ENCODE measurements around the gene WWOX. TPM values are rescaled to one million over a fixed set of nuclear protein-coding genes. Genes with fewer than 3 reads are reported as not detected.

WWOX gene
- total and polyA plus RNA-seq, 2 of the 8 experiments (the other 6 are each of a cell fraction or from before 2014, with no cell fraction given) = 5.4 to 16.7 TPM

- Histone ChIP-seq H3K23me2 (ENCODE audit: low read depth, low read length) (no peaks in the 10 kb centered on the region), H3K9me3 (ENCODE audit: insufficient read depth in 2 of 2, low read depth in 1 of 2, low read length in 1 of 2) (no peaks in the 10 kb centered on the region), H3K4me3 (ENCODE audit: extremely low read depth in 1 of 4, insufficient read depth in 2 of 4, low read depth in 3 of 4, low read length in 4 of 4) (no peak overlapping the region), H3K18ac (ENCODE audit: extremely low read depth, low read length) (no peak overlapping the region), H2BK120ac (replicated peaks; ENCODE audit: low read depth, low read length) (no peak overlapping the region), H4K91ac (replicated peaks; ENCODE audit: insufficient read length, low read length) (no peak overlapping the region), H3K23ac (ENCODE audit: insufficient read length) (no peak overlapping the region), H3K4ac (replicated peaks; ENCODE audit: insufficient read length, low read depth, low read length) (no peak overlapping the region), H3K4me1 (replicated peaks in 1 of 4; ENCODE audit: control insufficient read depth in 3 of 4, insufficient read depth in 4 of 4, low read length in 3 of 4) (peaks cover 0 to 3% (median 0%) of the 10 kb centered on the region in 4 experiments; a peak in 1 of 7 replicates), H3K27ac (ENCODE audit: low read depth, low read length) (no peak overlapping the region), H3K9ac (replicated peaks in 1 of 4; ENCODE audit: extremely low read depth in 1 of 4, low read depth in 3 of 4, low read length in 3 of 4) (no peak overlapping the region), H2AK5ac (ENCODE audit: low read depth, low read length) (no peak overlapping the region), H3K56ac (replicated peaks; ENCODE audit: insufficient read length, low read depth, low read length) (no peak overlapping the region), H4K5ac (ENCODE audit: insufficient read length, low read depth, low read length) (no peak overlapping the region), H2BK5ac (ENCODE audit: low read depth, low read length) (no peak overlapping the region), H3K27me3 (replicated peaks in 1 of 4; ENCODE audit: control insufficient read depth in 3 of 4, extremely low read depth in 1 of 4, insufficient read depth in 3 of 4, low read length in 3 of 4) (no peaks in the 10 kb centered on the region), H4K8ac (ENCODE audit: extremely low read depth, insufficient read depth, low read length) (no peak overlapping the region; the same call in 1 of the 2 replicates), H2BK20ac (ENCODE audit: low read length) (no peak overlapping the region), H3K4me2 (ENCODE audit: insufficient read depth in 1 of 2, low read depth in 2 of 2, low read length in 2 of 2) (no peak overlapping the region), H3K14ac (ENCODE audit: insufficient read length) (no peak overlapping the region), H3K36me3 (ENCODE audit: control insufficient read depth in 2 of 4, insufficient read depth in 4 of 4, low read length in 3 of 4) (no peaks in the 10 kb centered on the region), H3K79me1 (ENCODE audit: low read depth, low read length) (no peaks in the 10 kb centered on the region), H3K79me2 (ENCODE audit: control insufficient read depth in 1 of 2, insufficient read depth in 2 of 2, low read length in 2 of 2) (no peaks in the 10 kb centered on the region), H2AFZ (ENCODE audit: low read length) (no peak overlapping the region), H2BK15ac (ENCODE audit: low read length) (no peak overlapping the region), H2BK12ac (ENCODE audit: low read depth, low read length) (no peak overlapping the region), H4K20me1 (replicated peaks in 1 of 2; ENCODE audit: control insufficient read depth in 1 of 2, insufficient read depth in 2 of 2, low read length in 2 of 2) (no peaks in the 10 kb centered on the region)
- TF ChIP-seq BACH1 (IDR thresholded peaks at IDR 0.05; ENCODE audit: low read length) = no peak
- no peak for TF ChIP-seq SUZ12 (IDR thresholded peaks at IDR 0.05; ENCODE audit: low read length)
- no peak for TF ChIP-seq EP300 (IDR thresholded peaks at IDR 0.05; ENCODE audit: borderline replicate concordance in 1 of 2, low read depth in 2 of 2, low read length in 2 of 2)
- POLR2A ChIA-PET (ENCODE audit: partially characterized antibody) = no interaction called here
- CTCF ChIA-PET (ENCODE audit: partially characterized antibody) = interaction anchor here (2.7 kb wide), 1 partner anchor 29 kb away, joined by 9 read pairs; the partner anchor contains the start of gene WWOX
- WGBS, 2 experiments (ENCODE audit: extremely low coverage in 1 of 2, insufficient coverage in 1 of 2, insufficient read length in 1 of 2, insufficient replicate concordance in 2 of 2, low coverage in 1 of 2, low lambda C conversion rate in 2 of 2, missing lambda C conversion rate in 1 of 2) = 92% methylated on average over 9 of the region's 9 CpGs; no CpG with 5 or more reads in 1 of the 2 experiments
- FAIRE-seq (no peak), DNase-seq (ENCODE audit: low read depth in 1 of 2, low spot score in 2 of 2) (no peak)
Observed at GRCh38 chr16:78128913-78129312, 29.5 kb downstream of the WWOX start.

Data from H1 (cell line).